NCI-H510A treated with DMSO at 0.1 percent for 48 hours (cell line): ENCODE data around the gene CHST13.

Experiments
- DNase-seq: peaks from one replicate; lab custom pipeline; 2025; lab: John Stamatoyannopoulos, UW

Gene CHST13

DNA sequence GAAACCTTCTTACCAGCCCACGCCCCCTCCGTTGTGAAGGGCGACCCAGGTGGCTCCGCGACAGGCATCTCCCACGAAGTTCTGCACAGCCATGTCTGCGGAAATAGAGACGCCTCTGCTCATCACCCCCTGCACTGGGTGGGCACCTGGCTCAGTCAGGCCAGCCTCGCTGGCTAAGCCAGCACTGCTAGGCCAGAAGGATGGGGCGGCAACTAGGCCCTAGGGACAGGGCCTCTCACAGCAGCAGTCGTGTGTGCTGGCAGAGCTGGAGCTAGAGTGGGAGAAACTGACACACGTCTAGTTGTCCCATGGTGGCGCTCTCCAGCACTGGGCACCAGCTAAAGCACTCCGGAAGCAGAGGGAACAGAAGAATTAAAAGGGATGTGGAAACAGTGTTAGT lies 35.8 kb upstream of the CHST13 start:
- DNase-seq = no peak

GRCh38 chr3:126488886-126489569 lies 34.9 kb upstream of the CHST13 start:
- DNase-seq = no peak

DNA sequence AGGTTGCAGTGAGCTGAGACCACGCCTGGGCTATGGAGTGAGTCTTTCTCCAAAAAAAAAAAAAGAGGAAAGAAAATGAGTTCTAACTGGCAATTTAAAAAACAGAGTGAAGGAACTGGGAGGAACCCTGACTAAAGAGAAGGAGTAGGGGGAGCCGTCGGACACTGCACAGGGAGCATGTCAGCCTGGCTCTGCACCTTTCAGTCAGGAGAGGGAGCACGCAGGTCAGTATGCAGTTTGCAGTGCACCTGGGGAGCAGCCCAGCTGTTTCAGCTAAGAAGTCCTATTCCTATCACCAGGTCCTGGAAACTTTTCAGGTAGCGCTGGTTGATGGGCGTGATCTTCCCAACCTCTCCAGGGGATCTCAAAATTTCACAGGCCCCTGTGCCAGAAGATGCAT lies 33.3 kb upstream of the CHST13 start:
- DNase-seq = no peak

GRCh38 chr3:126491221-126492013 lies 32.5 kb upstream of the CHST13 start:
- no peak for DNase-seq

DNA sequence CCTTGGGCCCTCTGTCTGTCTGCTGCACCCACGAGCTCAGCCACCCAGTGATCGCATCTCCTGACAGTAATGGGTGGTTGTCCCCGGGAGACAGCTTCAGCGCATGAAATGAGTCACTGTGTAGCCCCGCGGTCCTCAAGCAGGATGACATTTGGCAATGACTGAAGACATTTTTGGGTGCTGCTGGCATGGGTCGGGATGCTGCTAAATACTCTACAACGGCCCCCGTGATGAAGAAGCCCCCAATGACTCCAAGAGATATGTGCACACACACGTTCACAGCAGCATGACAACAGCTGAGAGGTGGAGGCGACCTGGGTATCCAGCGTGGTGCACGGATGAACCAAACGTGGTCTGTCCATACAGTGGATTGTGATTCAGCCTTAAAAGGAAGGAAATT lies 30.9 kb upstream of the CHST13 start:
- no peak for DNase-seq

GRCh38 chr3:126493739-126494138 lies 30.2 kb upstream of the CHST13 start:
- no peak for DNase-seq

DNA sequence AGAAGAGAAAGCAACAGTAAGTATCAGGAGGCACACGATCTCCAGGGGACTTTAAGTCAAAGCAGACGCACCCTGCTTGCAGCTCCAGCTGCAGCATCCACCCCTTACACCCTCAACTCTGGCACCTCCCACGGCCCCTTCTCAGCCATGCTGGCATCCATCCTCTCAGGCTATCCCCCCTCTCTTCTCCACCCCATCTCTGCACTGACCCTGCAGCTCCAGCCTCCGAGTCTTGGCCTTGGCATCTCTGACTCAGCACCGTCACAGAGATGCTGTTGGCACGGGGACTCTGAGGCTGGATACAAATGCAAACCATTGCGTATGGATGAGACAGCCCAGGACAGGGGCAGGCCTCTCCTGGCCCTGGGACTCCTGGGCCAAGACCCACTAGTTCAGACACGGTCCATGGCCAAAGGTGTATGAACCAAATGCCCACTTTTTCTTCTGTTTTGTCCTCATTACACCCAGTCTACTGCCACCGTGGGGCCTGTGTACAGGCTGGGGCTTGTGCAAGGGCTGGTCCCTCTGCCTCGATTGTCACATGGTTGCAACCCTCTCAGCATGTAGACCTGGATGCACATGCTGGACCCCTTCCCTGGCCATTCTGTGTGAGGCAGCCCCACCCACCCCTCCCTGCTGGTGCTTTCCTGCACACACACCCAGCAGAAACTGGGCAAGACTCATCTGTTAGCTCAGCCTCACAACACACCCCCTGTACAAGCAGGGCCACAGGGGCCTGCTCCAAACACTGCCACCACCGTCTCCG lies 29.6 kb upstream of the CHST13 start:
- no peak for DNase-seq

DNA sequence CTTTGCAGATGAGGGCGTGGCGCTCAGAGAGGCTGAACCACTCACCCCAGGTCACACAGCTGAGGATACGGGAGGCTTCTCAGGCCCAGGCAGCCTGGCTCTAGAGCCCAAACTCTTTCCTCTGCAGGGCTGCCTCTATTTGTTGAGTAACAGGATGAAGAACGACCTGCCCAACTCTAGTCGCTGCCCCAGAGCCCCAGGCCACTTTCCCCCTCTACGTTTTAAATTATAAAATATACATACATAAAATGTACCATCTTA lies 29.1 kb upstream of the CHST13 start:
- DNase-seq = no peak

- DNase-seq = no peak
Observed at GRCh38 chr3:126495786-126496185, 28.2 kb upstream of the CHST13 start.

- no peak for DNase-seq
Observed at GRCh38 chr3:126496894-126497850, 26.8 kb upstream of the CHST13 start.

- no peak for DNase-seq
Observed at GRCh38 chr3:126497956-126498355, 26.0 kb upstream of the CHST13 start.

GRCh38 chr3:126498461-126498860 lies 25.5 kb upstream of the CHST13 start:
- DNase-seq = no peak

DNA sequence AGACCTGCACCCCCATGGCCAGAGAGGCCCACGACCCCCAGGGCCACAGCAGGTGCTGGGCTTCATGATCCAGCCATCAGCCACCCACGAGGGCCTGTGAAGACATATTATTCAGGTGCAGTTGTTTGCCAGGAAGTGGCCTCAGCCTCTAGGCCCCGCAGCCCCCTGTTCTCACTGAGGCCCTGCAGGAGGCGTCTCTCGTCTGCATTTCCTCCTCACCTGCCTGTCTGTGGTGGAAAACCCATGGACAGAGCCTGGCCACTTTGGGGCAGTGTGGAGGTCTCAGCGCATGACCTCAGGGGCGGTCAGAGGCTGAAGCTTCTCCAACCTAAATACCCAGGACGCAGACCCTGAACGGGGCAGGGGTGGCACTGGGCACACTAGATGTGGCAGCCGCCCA lies 25.0 kb upstream of the CHST13 start:
- no peak for DNase-seq

DNA sequence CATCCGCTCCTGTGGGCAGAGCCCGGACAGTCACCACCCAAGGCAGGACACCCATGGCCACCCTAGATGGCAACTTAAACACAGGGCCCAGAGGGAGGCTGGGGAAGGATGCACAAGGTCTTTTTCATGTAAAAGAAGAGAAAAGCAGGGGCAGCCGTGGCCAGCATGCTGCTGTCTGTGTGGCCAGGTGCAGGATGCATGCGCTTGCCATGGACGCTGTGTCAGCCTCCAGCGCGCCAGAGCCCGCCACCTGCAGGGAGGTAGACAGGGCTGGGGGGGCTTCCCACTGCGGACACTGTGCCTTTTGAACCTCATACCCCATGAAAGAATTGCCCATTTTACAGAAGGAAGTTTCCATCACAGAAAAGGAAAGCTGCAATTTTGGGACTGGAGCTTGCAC lies 24.6 kb upstream of the CHST13 start:
- DNase-seq = no peak

DNA sequence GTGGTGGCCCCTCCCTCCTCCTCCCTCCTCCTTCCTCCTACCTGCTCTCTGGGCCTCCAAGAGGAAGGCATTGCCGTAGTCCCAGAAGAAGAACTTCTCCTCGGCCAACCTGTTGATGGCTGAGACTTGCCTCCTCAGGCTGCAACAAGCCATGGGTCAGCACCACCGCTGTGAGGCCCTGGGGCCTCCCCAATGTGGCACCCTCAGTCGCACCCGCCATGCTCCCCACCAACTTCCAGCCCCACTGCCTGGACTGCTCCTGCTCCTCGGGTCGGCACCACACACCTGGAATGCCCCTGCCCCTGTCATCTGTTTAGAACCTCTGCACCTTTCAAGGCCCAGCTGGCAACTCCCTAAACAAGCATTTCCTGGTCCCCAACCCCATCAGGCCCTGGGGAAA lies 23.9 kb upstream of the CHST13 start:
- no peak for DNase-seq

DNA sequence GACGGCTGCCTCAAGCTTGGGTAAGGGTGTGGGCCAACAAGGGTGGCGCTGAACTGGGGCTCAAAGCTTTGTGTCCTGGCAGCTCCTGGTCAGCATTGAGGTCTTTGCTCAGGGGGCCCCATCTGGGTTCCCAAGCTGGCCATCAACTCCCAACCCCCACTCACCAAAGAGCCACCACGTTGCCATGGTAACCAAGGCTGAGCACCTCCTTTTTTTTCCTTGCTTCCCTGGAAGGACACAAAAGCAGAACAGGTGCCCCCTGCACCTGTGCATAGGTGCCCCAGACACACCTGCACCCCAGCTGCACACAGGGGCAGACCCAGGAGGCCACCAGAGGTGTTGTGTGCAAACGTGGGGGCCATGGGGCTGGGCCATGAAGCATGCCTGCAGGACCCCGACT lies 22.9 kb upstream of the CHST13 start:
- DNase-seq = no peak

DNA sequence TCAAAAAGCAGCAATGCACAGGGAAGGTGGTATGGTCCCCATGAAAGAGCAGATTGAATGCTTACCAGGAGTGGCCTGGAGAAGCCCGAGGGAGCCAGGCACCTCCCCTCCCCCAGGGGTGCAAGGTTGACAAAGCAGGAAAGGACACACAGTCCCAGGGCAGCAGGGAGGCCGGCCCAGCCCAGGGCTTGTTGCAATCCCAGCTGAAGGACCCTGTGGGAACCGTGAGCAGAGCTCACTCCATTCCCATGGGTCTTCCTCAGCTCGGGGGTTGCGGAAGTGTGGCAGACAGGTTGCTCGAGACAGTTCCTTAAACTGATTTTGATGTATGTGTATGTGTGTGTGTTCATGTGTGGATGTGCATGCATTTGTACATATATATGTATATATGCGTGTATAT lies 22.2 kb upstream of the CHST13 start:
- DNase-seq = no peak

GRCh38 chr3:126502656-126503055 lies 21.3 kb upstream of the CHST13 start:
- no peak for DNase-seq

DNA sequence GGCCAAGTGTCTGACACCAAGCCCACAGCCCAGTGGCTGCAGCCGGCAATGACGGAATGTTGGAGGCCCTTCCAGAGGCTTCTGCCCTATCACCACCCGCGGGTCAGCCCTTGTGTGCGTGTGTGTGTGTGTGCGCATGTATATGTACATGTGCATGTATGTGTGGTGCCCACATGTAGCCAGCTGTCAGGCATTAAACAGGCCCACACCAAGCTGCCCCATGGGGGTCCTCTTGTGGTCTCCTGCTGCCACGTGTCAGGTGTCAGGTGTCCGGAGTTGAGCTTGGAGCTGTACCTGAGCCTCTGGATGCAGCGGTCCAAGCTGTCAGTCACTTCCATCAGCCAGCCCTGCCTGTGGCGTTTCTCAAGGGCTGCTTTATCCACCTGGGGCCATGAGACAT lies 20.3 kb upstream of the CHST13 start:
- no peak for DNase-seq

DNA sequence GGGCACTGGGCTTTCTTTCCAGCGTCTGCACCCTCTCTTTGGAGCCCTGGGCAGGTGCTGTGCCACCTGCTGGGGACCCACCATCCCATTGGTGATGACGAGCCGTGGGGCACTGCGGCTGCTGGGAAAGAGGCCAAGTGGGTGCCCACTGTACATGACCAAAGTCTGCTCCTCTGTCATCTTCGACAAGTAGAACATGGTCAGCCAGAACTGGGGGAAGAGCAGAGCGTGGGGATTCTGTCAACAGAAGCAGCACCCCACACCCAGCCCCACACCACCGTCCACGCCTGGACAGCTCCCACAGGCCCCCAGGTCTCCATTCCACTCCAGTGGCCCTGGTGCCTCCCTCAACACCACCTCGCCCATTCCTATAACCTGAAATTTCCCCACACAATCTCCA lies 16.1 kb upstream of the CHST13 start:
- no peak for DNase-seq

DNA sequence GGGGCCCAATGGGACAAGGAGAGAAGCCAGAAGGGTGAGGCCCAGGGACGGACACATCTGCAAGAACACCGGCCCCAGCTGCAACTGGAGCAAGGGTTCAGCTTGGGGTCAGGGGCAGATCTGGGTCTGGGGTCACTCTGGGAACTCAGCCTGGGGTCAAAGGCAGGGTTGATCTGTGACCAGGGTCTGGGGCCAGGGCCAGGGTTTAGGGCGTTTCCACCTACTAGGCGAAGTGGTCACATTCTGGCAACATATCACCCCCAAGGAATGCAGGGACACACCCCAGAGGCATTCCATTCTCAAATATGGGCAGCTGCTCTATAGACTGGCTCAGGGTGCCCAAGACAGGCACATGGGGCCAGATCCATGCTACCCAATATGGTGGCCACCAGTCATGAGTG lies 15.4 kb upstream of the CHST13 start:
- DNase-seq = no peak
